HG03439 (cell line): Measurements from ENCODE around the gene ABLIM3.
A peak's percentile ranks its signal among the peaks of the same experiment; 100 is the strongest.

ENCODE experiments used
- ATAC-seq: cut with Tn5 transposase; IDR thresholded peaks from one replicate; pipeline ENCODE4 v1.9.1; 2021; ENCODE audit warnings: mild to moderate bottlenecking, moderate library complexity; ENCODE audit not compliant: unreplicated experiment

ABLIM3 gene

DNA sequence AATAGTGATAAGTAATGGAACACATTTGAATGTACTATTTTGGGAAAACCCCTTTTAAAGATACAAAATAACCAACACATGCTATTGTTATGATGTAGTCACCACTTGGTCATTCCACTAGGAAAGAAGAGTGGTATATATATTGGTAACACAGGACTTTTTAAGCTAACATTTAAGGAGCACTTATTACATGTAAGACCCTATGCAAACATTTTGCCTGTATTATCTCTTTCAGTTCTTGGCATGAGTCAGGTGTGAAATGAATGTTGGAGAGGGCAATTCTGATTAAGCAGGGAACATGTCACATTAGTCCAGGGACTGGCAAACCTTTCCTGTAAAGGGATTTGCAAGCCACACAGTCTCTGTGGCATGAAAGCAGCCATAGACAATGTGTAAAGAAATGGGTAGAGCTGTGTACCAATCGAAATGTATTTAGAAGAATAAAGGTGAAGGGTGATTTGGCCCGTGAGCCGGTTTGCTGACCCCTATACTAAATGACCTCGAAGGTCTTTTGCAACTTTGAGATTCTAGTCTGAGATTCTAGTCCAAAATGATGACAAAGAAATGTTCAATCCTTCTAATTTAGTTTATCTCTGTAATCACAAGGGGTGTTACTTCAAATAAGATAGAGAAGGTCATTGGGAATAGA is 15.3 kb downstream of the ABLIM3 start:
- no peak for ATAC-seq

DNA sequence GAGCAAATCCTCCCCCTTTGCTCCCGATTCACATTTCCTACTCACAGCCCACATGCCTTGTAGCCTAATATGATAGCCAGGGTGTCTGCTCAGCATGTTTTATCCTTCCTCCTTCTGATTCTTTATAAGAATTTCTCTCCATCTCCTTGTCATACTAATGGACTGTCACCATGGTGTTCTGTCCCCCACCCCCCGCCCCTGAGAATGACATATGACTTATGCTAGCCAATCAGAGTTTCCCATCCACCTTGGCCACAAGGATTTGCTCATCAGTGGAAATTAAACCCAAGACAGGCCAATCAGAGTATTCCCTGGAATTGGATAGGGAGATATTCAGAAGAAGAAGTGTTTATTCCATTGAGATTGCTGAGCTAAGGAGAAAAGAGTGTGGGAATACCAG is 16.0 kb downstream of the ABLIM3 start:
- ATAC-seq, result no peak

DNA sequence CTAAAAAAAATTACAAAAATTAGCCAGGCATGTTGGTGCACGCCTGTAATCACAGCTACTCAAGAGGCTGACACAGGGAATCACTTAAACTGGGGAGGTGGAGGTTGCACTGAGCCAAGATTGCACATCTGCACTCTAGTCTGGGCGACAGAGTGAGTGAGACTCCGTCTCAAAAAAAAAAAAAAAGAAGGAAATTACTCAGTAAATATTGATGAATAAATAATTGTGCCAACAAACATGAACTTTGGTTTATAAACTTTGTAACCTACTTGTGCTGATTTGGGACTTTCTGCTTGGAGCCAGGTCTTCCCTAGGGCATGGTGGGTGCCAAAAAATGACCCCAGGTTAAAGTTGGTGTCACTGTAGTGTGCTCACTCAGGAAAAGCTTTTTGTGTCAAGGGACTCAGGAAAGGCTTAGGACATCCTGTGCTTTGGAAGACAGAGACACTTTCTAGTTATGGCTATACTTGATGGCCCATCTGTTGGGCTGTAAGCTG is 19.0 kb downstream of the ABLIM3 start:
- no peak for ATAC-seq

DNA sequence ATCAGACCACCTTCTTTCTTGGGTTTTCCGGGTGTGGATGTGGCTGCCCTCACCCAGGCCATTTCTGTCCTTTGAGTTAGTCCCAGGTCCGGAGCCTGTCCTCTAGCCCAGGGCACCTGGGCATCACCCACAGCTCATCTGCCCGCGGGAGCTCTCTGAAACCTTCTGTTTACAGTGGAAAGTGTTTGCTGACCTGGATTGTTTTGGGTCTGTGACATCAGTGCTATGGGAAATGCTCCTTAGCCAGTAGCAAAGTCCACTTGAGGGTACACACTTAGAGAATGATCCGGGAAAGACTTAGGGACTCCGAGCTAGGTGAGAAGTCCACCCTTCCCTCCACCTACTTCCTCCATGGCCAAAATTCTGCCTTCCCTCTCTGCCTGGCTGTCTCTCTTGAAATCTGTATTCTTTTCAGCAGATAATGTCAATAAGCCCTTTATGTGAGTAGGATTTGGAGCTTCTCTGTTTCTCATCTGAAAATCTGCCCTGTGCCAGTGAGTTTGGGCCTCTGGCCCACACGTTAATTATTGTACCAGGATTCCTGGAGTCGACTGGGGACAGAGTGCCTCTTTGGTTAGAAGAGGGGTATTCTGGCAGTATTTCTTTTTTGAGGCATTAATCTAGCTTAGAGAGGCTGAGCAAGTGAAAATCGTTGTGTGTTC is 19.9 kb downstream of the ABLIM3 start:
- no peak for ATAC-seq

DNA sequence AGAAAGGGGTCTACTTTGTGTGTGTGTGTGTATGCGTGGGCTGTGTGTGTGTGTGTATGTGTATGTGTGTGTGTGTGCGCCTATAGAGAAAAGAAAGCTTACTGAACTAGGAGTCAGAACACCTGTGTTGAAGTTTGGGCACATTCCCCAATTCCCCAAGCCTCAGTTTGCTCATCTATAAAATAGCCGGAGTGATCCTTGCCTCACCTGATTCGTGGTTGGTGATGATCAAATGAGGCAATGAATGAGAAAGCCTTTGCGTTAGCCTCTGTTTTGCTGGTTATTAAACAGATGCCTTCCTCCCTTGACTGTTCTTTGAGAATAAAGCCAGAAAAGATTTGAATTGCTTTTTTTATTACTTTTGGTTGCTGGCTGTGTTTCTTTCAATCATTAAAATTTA is 20.6 kb downstream of the ABLIM3 start:
- ATAC-seq, result no peak

DNA sequence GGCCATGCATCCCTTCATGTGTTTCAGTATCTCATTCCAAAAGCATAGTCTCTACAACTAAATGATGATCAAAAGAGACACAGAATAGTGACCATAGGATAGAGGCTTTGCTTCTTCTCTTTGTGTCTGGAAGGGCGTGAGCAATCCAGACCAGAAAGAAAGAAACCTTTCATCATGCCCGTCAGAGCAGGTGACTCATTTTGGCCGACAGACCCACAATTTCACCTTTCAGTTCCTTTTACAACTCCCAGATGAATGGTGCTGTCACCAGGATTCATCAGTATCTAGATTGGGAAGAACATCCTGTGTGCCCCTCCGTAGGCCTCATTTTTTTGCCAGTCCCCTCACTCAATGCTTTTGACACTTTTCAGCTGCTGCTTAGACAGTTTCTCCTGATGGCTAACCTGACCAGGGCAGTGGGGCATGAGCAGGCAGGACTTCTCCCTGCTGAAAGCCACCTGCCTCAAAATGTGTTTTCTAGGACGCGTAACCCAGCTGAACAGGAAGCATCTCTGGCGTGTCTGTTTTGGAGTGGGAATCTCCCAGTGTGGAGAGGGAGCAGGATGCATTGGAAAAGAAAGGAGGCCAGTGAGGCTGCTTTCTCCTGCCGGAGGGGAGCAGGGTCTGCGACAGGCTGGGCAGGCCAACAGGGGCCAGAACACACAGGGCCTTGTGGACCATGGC is 21.2 kb downstream of the ABLIM3 start:
- ATAC-seq, result no peak

DNA sequence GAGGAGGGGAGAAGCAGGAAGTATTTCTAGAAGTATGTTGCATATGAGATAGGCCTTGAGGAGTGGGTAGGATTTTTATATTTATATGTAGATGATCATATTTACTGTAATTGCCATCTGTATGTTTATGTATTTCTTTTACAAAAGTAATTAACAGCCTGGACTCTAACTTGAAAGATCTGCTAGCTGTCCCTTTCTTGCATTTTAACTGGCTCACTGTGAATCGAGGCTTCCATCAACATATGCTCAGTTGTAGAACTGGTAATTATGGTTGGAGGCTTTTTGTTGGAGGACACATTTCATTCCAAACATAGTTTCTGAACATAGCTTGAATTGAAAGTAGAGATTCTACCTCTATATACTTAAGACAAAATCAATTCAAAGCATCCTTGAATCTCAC is 23.4 kb downstream of the ABLIM3 start:
- ATAC-seq, result no peak

DNA sequence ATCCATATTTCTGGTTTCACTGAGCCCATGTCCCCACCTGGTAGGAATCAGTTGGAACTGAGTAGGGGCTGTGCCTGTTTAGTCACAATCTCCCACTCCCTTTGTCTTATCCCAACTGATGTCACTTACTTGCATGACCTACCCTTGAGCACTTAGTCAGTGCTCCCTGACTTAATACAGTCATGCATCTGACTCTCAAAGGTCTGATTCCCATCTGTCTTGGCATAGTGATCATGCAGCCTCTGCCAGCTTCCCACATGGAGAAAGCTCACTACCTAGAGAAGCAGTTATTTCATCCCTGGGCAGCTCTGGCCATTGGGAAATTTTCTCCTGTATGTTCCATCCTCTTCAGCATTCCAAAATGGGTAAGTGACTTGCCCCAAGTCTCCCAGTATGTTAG is 24.8 kb downstream of the ABLIM3 start:
- ATAC-seq, result no peak

DNA sequence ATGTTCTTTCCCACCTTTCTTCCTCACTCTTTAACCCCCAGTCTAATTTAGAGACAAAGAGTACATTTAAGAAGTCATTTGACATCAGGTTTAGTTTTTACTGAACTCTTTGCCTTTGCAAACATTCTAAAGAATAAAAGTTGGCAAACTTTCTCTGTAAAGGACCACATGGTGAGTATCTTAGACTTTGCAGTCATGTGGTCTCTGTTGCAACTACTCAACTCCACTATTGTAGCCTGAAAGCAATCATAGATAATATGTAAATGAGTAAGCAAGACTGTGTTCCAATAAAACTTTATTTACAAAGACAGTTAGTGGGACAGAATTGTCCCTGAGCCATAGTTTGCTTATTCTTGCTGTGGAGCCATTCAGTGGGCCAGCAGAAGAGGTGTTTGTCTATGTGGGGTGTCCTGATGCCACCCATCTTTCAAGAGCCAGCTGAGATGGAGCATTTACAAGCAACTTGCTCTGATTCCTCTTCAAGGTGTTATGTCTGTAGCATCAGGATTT is 25.4 kb downstream of the ABLIM3 start:
- no peak for ATAC-seq

DNA sequence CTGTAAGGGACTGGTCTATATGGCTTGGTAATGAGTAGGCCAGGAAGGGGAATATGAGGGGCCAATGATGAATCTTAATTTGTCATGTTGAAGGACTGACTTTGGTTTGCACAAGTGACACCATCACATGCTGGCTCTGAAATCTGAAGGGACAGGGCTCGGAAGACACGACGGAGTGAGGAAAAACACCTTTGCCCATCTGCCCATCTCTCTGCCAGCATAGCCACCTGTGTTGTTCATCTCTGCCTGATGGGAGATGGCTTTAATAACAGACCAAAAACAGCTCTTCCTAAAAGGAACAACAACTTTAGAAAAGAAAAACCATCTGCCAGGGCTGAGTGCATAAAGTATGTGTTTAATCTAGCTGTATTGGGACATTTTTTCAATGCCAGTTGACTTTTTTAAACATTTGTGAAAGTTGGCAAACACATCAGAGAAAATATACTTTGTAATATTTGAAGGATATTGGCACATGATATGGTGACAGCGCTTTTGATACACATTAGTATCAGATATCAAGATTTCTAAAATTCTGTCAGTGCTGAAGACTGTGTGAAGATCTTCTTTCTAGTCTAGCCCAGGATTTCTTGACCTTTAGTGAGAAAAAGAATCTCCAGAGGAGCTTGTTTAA is 27.1 kb downstream of the ABLIM3 start:
- ATAC-seq, result no peak

DNA sequence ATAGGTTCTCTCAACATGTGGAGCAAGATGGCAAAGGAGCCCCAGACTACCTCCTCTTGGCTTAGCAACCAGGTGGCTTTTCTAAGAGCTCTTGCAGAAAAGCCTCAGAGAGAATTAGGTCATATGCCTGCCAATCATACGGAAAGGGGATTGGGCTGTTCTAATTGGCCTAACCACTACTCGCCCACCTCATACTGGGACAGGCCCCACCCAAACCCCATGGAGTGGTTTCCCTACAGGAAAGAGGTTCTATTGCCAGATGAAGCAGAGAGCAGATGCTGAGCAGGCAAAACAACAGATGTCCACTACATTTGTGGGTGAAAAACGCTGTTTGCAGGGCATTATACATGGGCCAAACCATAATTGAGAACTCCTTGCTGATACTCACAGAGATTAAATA is 29.0 kb downstream of the ABLIM3 start:
- no peak for ATAC-seq

DNA sequence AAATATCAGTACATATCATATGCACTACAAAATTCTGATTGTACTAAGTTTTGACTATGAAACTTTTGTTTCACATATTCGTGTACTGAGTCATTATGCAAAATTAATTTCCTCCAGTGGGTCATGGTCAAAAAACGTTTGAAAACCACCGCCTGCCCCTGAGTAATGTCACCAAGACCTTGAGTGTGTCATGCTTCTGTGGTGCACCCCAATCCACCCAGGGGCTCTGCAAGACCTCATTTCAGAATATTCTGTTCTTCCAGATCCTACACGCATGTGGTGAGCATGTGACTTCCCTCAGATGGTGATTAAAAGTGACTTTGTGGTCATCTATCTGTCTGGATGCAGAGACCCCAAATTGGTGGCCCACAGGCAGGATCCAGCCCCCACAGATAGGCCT is 31.0 kb downstream of the ABLIM3 start:
- peak; percentile 68 for ATAC-seq

DNA sequence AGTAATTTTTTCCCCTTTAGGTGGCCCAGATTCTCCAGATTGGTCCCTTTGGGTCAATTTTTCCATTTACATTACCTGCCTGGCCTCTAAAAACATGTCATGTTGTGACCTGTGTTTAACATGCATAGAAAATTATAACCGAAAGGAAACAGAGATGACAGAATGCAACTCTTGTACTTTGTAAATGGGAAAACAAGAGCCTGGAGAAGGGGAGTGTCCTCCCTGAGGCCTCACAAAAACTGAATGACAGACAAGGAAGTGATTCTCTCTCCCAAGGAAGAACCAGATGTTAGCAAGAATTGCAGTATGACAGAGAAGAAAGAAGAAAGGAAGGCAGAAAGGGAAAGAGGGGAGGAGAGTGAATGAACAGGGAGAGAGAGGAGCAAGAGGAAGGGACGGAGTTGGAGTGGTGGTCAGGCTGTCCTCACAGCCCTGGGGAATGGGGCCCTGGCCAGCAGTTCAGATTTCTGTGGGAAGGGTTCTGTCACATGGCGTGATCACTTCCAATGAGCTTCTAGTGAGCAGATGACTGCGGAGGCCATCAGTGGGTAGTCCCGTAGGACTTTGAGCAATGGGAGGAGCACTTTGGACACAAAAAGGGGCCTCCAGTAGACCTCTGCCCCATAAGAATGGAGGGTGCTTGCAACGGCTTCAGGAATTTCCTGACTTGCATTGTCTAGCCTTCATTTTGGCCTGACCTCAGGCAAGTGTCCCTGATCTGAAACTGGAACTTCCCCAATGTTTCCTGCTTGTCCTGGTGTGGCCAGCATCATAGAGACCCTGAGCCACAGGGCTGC is 31.6 kb downstream of the ABLIM3 start:
- ATAC-seq, result no peak

DNA sequence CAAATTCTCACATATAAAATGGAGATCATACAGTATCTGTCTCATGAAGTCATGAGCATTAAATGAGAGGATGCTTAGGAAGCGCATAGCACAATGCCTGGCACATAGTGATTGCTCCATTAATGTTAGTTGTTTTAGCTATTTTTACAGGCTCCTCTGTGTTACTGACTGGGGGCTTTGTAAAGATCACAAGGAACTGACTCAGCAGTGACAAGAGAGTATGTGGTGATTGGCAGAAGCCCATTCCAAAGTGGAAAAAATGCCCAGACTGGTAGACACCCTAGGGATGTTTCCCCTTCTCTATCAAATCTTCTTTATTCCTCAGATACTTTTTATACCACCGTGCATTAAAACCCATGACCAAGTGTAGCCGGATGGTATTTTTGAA is 33.5 kb downstream of the ABLIM3 start:
- ATAC-seq, result no peak

DNA sequence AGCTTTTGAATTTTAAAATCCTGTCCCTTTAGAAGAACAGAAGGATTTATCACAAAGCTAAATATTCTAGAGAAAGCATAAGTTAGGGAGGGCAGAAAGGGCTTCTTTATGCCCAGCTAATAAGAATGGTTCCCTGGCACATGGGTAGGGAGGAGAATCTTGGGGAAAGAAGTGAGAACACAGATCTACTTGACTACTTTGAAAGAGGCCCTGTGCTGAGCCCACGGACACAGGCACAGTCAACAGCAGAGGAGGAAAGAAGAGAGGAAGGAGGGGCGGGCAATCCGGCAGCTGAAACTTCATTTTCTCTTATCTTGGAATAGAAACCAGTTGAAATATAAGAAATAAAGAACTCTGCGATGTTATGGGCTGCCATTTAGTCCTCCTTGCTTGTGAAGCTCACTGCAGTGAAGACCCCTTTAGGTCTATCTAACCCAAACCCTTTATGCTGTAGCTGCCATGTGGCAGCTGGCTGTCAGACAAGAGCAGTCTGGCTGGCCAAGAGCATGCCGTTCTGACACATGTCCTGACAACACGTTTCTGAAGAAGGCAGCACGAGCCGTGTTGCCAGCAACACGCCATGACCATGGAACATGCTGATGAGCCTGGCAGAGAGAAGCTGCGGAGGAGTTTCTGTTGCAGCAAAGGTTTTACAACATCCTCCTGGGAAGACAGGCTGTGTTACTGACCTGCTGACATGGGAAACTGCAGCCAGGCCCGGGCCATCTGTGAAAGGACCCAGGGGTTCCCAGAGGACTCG is 34.2 kb downstream of the ABLIM3 start:
- no peak for ATAC-seq

DNA sequence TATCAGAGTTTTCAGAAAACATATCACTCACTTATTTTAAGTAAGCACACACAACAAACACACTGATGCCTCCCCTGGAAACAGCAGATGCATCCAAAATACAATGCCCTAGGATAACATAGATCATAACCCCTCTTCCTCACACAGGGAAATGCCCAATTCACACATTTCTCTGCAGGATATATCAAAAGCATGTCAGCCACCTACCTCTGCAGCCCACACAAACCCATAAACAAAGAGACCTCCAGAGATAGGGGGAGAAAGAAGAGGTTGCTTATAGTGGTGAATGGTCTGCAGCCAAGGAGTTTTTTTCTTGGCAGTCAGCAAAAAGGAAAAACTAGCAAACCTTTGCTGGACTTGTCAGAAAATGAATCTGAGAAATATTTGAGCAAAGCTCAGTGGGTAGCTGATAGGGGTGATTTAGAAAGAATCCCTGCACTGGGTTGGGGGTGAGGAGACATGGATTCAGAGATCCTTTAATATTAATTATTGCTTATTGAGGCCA is 36.1 kb downstream of the ABLIM3 start:
- no peak for ATAC-seq

DNA sequence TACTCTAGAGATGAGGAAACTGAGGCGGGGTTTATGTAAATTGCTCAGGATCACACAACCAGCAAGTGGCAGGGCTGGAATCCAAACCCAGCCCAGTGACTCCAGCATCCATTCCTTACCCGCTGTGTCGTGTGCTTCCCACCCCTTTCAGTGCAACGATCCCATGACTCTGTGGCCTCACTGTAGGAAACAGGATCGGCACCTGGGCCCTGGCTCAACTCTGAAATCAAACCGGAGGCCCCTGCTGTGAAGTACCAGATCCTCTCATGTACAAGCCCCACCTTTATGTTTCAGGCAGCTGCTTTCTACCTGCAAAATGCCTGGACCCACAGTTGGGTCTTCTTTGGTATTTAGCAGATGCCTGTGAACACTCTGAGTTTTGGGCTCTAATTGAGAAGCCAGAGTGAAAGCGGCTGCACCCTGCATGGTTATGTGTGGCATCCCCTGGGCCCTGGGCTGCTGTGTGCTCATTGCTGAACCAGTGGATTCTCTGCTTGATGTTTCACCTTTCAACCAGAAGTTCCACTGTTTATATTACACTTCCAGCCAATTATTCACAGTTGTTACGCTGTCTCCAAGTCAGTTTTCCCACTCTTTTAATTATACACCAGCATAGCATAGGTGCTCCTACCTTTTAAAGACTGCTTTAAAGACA is 36.7 kb downstream of the ABLIM3 start:
- no peak for ATAC-seq

DNA sequence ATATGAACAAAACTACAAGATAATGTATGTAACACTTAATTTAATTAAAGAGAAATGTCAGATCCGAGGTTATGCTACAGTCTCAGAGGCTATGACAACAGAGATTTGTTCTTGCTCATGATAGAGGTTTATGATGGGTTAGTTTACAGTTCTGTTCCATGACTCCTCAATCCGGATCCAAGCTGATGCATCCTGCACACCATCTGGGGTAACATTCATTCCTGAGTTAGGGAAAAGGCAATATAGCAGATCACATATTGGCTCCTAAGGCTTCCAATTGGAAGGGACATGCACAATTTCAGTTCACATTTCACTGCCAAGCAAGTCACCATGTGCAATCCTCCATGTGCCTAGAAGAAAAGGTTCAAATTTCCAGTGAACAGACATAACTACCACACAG is 40.4 kb downstream of the ABLIM3 start:
- ATAC-seq, result no peak

DNA sequence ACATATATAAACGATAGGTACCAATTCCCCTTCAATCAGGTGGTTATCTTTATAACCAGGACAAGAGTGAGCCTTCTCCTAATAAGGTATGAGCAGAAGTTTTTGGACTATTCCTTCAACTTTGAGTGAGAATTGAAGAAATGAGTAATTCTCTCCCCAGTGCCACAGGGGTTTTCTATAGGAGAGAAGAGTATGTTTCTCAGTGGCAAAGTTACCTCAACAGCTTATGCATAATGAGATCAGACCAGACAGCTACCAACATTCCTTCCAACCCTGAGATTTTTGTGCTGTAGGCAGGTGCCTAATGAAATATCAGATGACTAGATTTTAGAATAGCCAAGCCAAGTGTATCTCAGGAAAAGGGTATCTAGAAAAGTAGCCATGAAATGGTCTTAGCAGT is 40.9 kb downstream of the ABLIM3 start:
- no peak for ATAC-seq
